IPS-18a (cell line): Measurements from ENCODE around the gene LRFN5.

ENCODE experiments used
- H3K27ac ChIP-seq: one replicate; pipeline ENCODE4 v1.5.1; 2013; ENCODE audit warnings: low read length
- H3K27me3 ChIP-seq: one replicate; pipeline ENCODE4 v1.6.1; 2013; ENCODE audit warnings: mild to moderate bottlenecking, low read length; ENCODE audit not compliant: control insufficient read depth, insufficient read depth
- H3K36me3 ChIP-seq: one replicate; pipeline ENCODE4 v1.6.1; 2013; ENCODE audit warnings: low read depth, low read length; ENCODE audit not compliant: control insufficient read depth
- H3K4me1 ChIP-seq: one replicate; pipeline ENCODE4 v1.6.1; 2013; ENCODE audit warnings: low read depth, low read length; ENCODE audit not compliant: control insufficient read depth
- H3K4me3 ChIP-seq: one replicate; pipeline ENCODE4 v1.5.1; 2013; ENCODE audit warnings: low read length
- H3K9ac ChIP-seq: one replicate; pipeline ENCODE4 v1.6.1; 2013; ENCODE audit warnings: mild to moderate bottlenecking, low read length, moderate library complexity
- H3K9me3 ChIP-seq: one replicate; pipeline ENCODE4 v1.6.1; 2013; ENCODE audit warnings: low read depth, low read length; ENCODE audit not compliant: control insufficient read depth

LRFN5 gene

DNA sequence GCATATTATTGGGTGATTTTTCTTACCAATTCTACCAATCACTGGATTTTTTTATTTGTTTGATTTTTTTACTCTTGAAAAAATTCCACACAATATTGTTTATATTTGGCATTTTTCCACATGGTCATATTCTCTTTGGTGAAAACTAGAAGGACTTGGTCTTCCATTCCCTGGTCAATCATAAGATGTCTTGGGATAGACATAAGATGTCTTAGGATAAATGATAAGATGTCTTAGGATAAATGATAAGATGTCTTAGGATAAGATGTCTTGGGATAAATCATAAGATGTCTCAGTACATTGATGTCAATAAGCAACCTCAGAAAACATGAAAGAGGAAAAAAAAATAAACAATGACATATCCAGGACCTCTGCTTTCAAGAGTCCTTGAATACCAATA, 309.1 kb downstream of the LRFN5 start:
- no peaks in the 10 kb centered on the region for H3K4me1 ChIP-seq

DNA sequence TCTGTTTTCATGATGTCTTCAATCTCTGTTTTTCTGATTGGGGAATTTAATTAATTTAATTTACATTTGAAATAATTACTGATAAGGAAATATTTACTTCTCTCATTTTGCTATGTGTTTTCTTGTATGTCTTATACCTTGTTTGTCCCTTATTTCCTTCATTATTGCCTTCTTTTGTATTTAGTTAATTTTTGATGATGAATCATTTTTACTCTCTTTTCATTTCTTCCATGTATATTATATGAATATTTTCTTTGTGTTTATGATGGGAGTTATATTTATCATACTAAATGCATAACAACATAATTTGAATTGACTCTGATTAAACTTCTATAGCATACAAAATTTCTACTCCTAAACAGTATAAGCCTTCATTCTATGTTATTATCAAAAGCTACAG, 309.6 kb downstream of the LRFN5 start:
- Histone ChIP-seq H3K4me3 (no peak overlapping the region), H3K27ac (no peak overlapping the region), H3K4me1 (no peaks in the 10 kb centered on the region), H3K27me3 (no peaks in the 10 kb centered on the region), H3K9me3 (no peaks in the 10 kb centered on the region), H3K36me3 (no peaks in the 10 kb centered on the region), H3K9ac (no peak overlapping the region)

More for the DNA sequence above, 309.1 kb downstream of the LRFN5 start:
- H3K36me3 ChIP-seq: no peaks in the 10 kb centered on the region
- H3K9ac ChIP-seq: no peak overlapping the region
- no peak overlapping the region for H3K27ac ChIP-seq
- no peaks in the 10 kb centered on the region for H3K27me3 ChIP-seq
- H3K9me3 ChIP-seq: no peaks in the 10 kb centered on the region
- H3K4me3 ChIP-seq: no peak overlapping the region

DNA sequence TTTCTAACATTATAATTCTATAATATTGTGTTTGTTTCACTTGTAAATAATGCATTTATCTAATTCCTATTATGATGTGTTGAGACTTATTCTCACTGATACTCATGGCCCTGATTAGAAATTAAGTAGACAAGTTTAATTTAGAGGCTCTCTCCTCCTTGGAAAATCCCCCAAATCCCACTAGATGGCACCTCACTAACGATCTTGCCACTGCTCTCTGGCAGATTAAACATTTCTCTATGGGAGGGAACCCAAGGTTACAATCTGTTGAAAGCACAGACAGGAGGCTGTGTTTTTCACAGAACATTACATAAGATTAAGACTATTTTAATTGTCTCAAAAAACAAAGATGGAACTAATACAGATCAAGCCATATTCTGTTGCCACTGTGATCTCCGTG, 318.7 kb downstream of the LRFN5 start:
- no peak overlapping the region for H3K4me3 ChIP-seq

DNA sequence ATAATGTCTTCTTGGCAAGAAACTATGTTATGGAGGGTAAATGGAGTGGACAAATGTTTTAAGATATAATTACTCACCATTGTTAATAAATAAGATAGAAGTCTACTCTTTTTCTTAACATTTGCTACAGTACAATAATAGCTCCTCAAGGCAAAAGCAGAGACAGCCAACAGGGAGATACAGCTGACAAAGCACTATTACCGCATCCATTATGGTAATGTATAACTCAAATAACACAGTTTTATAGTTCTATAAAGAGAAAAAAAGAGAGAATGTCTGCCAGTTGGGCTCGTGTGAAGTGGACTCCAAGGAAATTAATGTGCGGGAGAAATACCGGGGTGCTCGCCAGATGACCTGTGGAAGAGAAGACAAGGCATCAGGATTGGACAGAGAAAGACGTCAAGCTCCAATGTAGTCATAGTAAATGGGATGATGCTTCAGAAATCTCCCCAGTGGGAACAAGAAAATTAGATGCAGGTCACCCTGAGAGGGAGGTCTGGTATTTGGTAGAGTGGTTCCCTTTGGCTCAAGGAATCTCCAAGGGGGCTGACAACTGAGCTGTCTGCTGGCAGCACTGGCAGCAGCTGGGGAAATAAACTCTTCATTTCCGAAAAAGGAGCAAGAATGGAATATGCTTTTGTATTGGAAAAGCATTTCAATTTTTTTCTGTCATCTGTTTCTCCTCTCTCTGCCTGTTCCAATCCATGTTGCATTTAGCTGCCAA, 343.9 kb downstream of the LRFN5 start:
- no peaks in the 10 kb centered on the region for H3K4me1 ChIP-seq
- no peaks in the 10 kb centered on the region for H3K36me3 ChIP-seq
- H3K27ac ChIP-seq: no peak overlapping the region
- H3K9me3 ChIP-seq: no peaks in the 10 kb centered on the region
- H3K27me3 ChIP-seq: no peaks in the 10 kb centered on the region
- no peak overlapping the region for H3K4me3 ChIP-seq
- H3K9ac ChIP-seq: no peak overlapping the region

More for the DNA sequence above, 318.7 kb downstream of the LRFN5 start:
- Histone ChIP-seq H3K27me3 (no peaks in the 10 kb centered on the region), H3K27ac (no peak overlapping the region), H3K36me3 (no peaks in the 10 kb centered on the region), H3K9me3 (no peaks in the 10 kb centered on the region), H3K9ac (no peak overlapping the region), H3K4me1 (no peaks in the 10 kb centered on the region)
